Glomerular visceral epithelial cell (primary cell): ENCODE measurements around the gene NCAPD3.
"Not testable (repeated sequence)": the region's sequence is repeated elsewhere in the genome, so short reads cannot be mapped to it uniquely, and the experiment has no call there.

Experiments used
- DNase-seq: peaks from one replicate; pipeline ENCODE4 v3.0.0-alpha.2; 2016; ENCODE audit errors: extremely low spot score

The NCAPD3 gene

GRCh38 chr11:134223836-134224709 is at the start of gene NCAPD3, which contains the start of gene VPS26B:
Gene NCAPD3 (minus strand): TSS chr11:134223967. CDS start chr11:134223926, 41 bp downstream.
Gene VPS26B (plus strand): TSS chr11:134224671. CDS start chr11:134225123, 452 bp downstream.
- peak; percentile 95 for DNase-seq

GRCh38 chr11:134273317-134273712 is 49.5 kb upstream of the NCAPD3 start:
- DNase-seq = no peak

- no peak for DNase-seq
Measured at GRCh38 chr11:134272381-134273316, 48.9 kb upstream of the NCAPD3 start.

GRCh38 chr11:134271978-134272377 is 48.2 kb upstream of the NCAPD3 start:
- no peak for DNase-seq

GRCh38 chr11:134270250-134270714 is 46.5 kb upstream of the NCAPD3 start:
- DNase-seq = no peak

- DNase-seq = no peak
Measured at GRCh38 chr11:134267966-134268365, 44.2 kb upstream of the NCAPD3 start.

GRCh38 chr11:134267461-134267860 is 43.7 kb upstream of the NCAPD3 start:
- DNase-seq = no peak

GRCh38 chr11:134266841-134267251 is 43.1 kb upstream of the NCAPD3 start:
- no peak for DNase-seq

- DNase-seq = no peak
Measured at GRCh38 chr11:134266440-134266839, 42.7 kb upstream of the NCAPD3 start.

GRCh38 chr11:134264966-134265764 is 41.4 kb upstream of the NCAPD3 start:
- DNase-seq = no peak

- no peak for DNase-seq
Measured at GRCh38 chr11:134261626-134262488, 38.1 kb upstream of the NCAPD3 start.

- no peak for DNase-seq
Measured at GRCh38 chr11:134260983-134261382, 37.2 kb upstream of the NCAPD3 start.

GRCh38 chr11:134260503-134260902 is 36.7 kb upstream of the NCAPD3 start:
- DNase-seq = no peak

- no peak for DNase-seq
Measured at GRCh38 chr11:134258577-134258976, 34.8 kb upstream of the NCAPD3 start.

- DNase-seq = no peak
Measured at GRCh38 chr11:134257101-134257500, 33.3 kb upstream of the NCAPD3 start.

- not testable (repeated sequence) for DNase-seq
Measured at GRCh38 chr11:134255184-134255561, 31.4 kb upstream of the NCAPD3 start.

GRCh38 chr11:134254433-134255183 is 30.8 kb upstream of the NCAPD3 start:
- no peak for DNase-seq

- DNase-seq = peak; percentile 93
Measured at GRCh38 chr11:134253188-134253993, 29.6 kb upstream of the NCAPD3 start, which contains the start of the genes ACAD8 and THYN1. Gene ACAD8 (plus strand): TSS chr11:134253568. CDS start chr11:134253601, 33 bp downstream. Gene THYN1 (minus strand): TSS chr11:134253352. CDS start chr11:134252882, 470 bp downstream.
